ENCODE data around the gene ZNF638. TPM values are rescaled to one million over a fixed set of nuclear protein-coding genes. Genes with fewer than 3 reads are reported as not detected.

Gene ZNF638
- total and polyA plus RNA-seq, 10 of the 15 experiments (the other 5 are each of a cell fraction or from before 2014, with no cell fraction given) = 37.6 to 133 (median 64.5) TPM

DNA sequence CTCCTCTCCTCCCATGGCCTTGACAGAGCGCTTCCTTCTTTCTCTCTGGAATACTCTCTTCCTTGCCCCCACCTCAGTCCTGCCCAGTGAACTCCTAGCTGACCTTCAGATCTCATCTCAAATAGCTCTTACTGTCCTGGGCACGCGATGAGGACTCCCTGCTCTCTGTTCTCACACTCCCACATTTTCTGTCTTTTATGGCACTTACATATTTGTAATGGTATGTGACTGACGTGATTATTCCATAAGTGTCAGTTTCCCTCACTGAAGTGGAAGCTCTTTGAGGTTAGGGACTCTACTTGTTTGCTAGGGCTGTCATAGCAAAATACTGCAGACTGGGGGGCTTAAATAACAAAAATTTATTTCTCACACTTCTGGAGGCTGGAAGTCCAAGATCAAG, 120.1 kb downstream of the ZNF638 start (continued):
- TF ChIP-seq, protein P1, sequence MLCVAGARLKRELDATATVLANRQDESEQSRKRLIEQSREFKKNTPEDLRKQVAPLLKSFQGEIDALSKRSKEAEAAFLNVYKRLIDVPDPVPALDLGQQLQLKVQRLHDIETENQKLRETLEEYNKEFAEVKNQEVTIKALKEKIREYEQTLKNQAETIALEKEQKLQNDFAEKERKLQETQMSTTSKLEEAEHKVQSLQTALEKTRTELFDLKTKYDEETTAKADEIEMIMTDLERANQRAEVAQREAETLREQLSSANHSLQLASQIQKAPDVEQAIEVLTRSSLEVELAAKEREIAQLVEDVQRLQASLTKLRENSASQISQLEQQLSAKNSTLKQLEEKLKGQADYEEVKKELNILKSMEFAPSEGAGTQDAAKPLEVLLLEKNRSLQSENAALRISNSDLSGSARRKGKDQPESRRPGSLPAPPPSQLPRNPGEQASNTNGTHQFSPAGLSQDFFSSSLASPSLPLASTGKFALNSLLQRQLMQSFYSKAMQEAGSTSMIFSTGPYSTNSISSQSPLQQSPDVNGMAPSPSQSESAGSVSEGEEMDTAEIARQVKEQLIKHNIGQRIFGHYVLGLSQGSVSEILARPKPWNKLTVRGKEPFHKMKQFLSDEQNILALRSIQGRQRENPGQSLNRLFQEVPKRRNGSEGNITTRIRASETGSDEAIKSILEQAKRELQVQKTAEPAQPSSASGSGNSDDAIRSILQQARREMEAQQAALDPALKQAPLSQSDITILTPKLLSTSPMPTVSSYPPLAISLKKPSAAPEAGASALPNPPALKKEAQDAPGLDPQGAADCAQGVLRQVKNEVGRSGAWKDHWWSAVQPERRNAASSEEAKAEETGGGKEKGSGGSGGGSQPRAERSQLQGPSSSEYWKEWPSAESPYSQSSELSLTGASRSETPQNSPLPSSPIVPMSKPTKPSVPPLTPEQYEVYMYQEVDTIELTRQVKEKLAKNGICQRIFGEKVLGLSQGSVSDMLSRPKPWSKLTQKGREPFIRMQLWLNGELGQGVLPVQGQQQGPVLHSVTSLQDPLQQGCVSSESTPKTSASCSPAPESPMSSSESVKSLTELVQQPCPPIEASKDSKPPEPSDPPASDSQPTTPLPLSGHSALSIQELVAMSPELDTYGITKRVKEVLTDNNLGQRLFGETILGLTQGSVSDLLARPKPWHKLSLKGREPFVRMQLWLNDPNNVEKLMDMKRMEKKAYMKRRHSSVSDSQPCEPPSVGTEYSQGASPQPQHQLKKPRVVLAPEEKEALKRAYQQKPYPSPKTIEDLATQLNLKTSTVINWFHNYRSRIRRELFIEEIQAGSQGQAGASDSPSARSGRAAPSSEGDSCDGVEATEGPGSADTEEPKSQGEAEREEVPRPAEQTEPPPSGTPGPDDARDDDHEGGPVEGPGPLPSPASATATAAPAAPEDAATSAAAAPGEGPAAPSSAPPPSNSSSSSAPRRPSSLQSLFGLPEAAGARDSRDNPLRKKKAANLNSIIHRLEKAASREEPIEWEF (IDR thresholded peaks at IDR 0.05; ENCODE audit: insufficient replicate concordance, low read depth, low read length) = no peak
- TF ChIP-seq WRNIP1 (IDR thresholded peaks at IDR 0.05; ENCODE audit: borderline replicate concordance, low read depth, low read length) (no peak), SREBF2 (IDR thresholded peaks at IDR 0.05; ENCODE audit: low read length) (no peak), NFYA (IDR thresholded peaks at IDR 0.05; ENCODE audit: borderline replicate concordance, low read depth, low read length) (no peak), NR2C2 (IDR thresholded peaks at IDR 0.05; ENCODE audit: borderline replicate concordance, control insufficient read depth, insufficient read length, low read depth) (no peak), EED (IDR thresholded peaks at IDR 0.05; ENCODE audit: low read depth) (no peak)

DNA sequence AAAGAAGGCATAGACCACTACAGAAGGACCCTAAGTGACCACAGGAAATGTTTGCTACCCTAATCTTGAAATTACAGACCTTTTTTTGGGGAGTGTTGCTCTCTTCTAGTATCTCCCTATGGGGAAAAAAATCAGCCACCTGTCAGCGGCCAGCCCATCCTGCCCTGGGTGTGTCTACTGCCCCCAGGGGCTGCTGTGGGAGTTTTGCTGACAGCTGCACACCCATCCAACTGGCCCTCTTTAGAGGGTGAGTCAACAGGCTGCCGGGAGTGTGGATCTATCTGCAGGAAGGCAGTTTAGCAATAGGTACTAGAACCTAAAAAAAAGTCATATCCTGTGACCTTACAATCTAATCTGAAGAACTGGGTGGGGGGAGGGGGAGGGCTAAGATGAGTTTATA, 121.0 kb downstream of the ZNF638 start:
- BruUV-seq (replicated peaks) = no TSS peak
- WGBS (ENCODE audit: insufficient coverage, insufficient replicate concordance, low lambda C conversion rate, missing lambda C conversion rate) = 0% methylated on average over 2 of the region's 2 CpGs
- no peaks in the 10 kb centered on the region; the same call in 1 of the 2 replicates for H4K20me1 ChIP-seq (ENCODE audit: control insufficient read depth, insufficient read depth)
- H2AFZ ChIP-seq (ENCODE audit: control insufficient read depth, low read depth, low read length) = no peak overlapping the region
- ChIA-PET CTCF (interaction anchor here (1.1 kb wide), 1 partner anchor 17 kb away, joined by 3 read pairs; no protein-coding TSS in a partner anchor), SMC1A (ENCODE audit: uncharacterized antibody, unreplicated experiment) (no interaction called here), RAD21 (ENCODE audit: unreplicated experiment) (no interaction called here), POLR2A (no interaction called here)
- in situ Hi-C loops (cut with MboI) = no loop called here
- no peak for FAIRE-seq
- TF ChIP-seq MTA2 (IDR thresholded peaks at IDR 0.05; ENCODE audit: low read depth) = no peak
- TF ChIP-seq, protein P2, sequence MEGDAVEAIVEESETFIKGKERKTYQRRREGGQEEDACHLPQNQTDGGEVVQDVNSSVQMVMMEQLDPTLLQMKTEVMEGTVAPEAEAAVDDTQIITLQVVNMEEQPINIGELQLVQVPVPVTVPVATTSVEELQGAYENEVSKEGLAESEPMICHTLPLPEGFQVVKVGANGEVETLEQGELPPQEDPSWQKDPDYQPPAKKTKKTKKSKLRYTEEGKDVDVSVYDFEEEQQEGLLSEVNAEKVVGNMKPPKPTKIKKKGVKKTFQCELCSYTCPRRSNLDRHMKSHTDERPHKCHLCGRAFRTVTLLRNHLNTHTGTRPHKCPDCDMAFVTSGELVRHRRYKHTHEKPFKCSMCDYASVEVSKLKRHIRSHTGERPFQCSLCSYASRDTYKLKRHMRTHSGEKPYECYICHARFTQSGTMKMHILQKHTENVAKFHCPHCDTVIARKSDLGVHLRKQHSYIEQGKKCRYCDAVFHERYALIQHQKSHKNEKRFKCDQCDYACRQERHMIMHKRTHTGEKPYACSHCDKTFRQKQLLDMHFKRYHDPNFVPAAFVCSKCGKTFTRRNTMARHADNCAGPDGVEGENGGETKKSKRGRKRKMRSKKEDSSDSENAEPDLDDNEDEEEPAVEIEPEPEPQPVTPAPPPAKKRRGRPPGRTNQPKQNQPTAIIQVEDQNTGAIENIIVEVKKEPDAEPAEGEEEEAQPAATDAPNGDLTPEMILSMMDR (IDR thresholded peaks at IDR 0.05 in 2 of 3, conservative IDR thresholded peaks at IDR 0.05 in 1 of 3; ENCODE audit: control insufficient read depth in 2 of 3, extremely low read depth in 1 of 3, insufficient read depth in 1 of 3, low read depth in 3 of 3, low read length in 3 of 3) = 0 out of 6 replicates have a peak, but pooled peaks of 1 of the 3 experiments have one; percentile 15
- TF ChIP-seq ZZZ3 (IDR thresholded peaks at IDR 0.05; ENCODE audit: control insufficient read depth, insufficient read length, low read depth) = no peak
- ATAC-seq = peak; percentile 67
- H3K36me3 ChIP-seq (ENCODE audit: control insufficient read depth in 2 of 2, insufficient read depth in 2 of 2, low read length in 1 of 2) = no peaks in the 10 kb centered on the region
- H3K9ac ChIP-seq (ENCODE audit: control insufficient read depth, insufficient read depth, low read length) = no peak overlapping the region
- no peak for DNase-seq (ENCODE audit: low read depth, low spot score)
- intact Hi-C loops (cut with micrococcal nuclease; ENCODE audit: unreplicated experiment) = no loop called here
- H3K9me3 ChIP-seq (replicated peaks; ENCODE audit: control insufficient read depth, insufficient read depth, low read length) = no peaks in the 10 kb centered on the region
- no peak overlapping the region for H3K4me2 ChIP-seq (ENCODE audit: control insufficient read depth, insufficient read depth)
- H3K4me1 ChIP-seq (ENCODE audit: control insufficient read depth, insufficient read depth, low read length) = no peaks in the 10 kb centered on the region
- no peaks in the 10 kb centered on the region for H3K79me2 ChIP-seq (ENCODE audit: control insufficient read depth, insufficient read depth, low read length)
- H3K27ac ChIP-seq (ENCODE audit: control insufficient read depth, insufficient read depth) = no peak overlapping the region
- no peak overlapping the region for H3K4me3 ChIP-seq
- H3K27me3 ChIP-seq (replicated peaks in 1 of 2; ENCODE audit: control insufficient read depth in 2 of 2, insufficient read depth in 2 of 2, low read length in 1 of 2) = peaks cover 4 to 11% of the 10 kb centered on the region in 2 experiments; a peak in 3 of 4 replicates

Data from GM12878 (cell line).